SK-N-SH treated with all-trans-retinoic acid at 6 μM for 48 hours (cell line): ENCODE results near the gene SELENON.

ENCODE experiments used
- ATAC-seq: fragments of 200-7000 bp; cut with Tn5 transposase; 3 replicates; pipeline ENCODE4 v1.9.1; 2020; ENCODE audit warnings: mild to moderate bottlenecking, moderate library complexity
- ARNTL ChIP-seq: fragments of 450-650 bp; formaldehyde crosslinking; IDR thresholded peaks from 2 replicates; pipeline ENCODE4 v1.5.0; 2020; ENCODE audit warnings: low read depth, mild to moderate bottlenecking, moderate library complexity, borderline replicate concordance
- BACH2 ChIP-seq: fragments of 250-450 bp; sonication (Bioruptor Pico); IDR thresholded peaks from 2 replicates; pipeline ENCODE4 v1.9.0; 2021; ENCODE audit warnings: mild to moderate bottlenecking, borderline replicate concordance
- CSDC2 ChIP-seq: fragments of 250-450 bp; sonication (Bioruptor Pico); IDR thresholded peaks from 2 replicates; pipeline ENCODE4 v1.5.0; 2020; ENCODE audit warnings: mild to moderate bottlenecking, moderate library complexity
- ESRRG ChIP-seq: fragments of 250-450 bp; sonication (Bioruptor Pico); IDR thresholded peaks from 2 replicates; pipeline ENCODE4 v1.6.1; 2021; ENCODE audit warnings: mild to moderate bottlenecking
- GLIS3 ChIP-seq: fragments of 250-450 bp; sonication (Bioruptor Pico); IDR thresholded peaks from 2 replicates; pipeline ENCODE4 v1.5.0; 2020; ENCODE audit warnings: mild to moderate bottlenecking, moderate library complexity
- ISL1 ChIP-seq: fragments of 250-450 bp; sonication (Bioruptor Pico); IDR thresholded peaks from 2 replicates; pipeline ENCODE4 v2.1.2; 2022; ENCODE audit warnings: mild to moderate bottlenecking, moderate library complexity
- OSR1 ChIP-seq: fragments of 250-450 bp; sonication (Bioruptor Pico); IDR thresholded peaks from 2 replicates; pipeline ENCODE4 v1.8.0; 2022; ENCODE audit warnings: moderate library complexity, mild to moderate bottlenecking, inconsistent platforms
- PPARA ChIP-seq: fragments of 250-450 bp; sonication (Bioruptor Pico); IDR thresholded peaks from 2 replicates; pipeline ENCODE4 v1.5.0; 2020; ENCODE audit warnings: mild to moderate bottlenecking, borderline replicate concordance
- RARB ChIP-seq: fragments of 250-450 bp; sonication (Bioruptor Pico); IDR thresholded peaks from 2 replicates; pipeline ENCODE4 v1.8.0; 2021; ENCODE audit warnings: mild to moderate bottlenecking, moderate library complexity
- SNAI2 ChIP-seq: fragments of 250-450 bp; sonication (Bioruptor Pico); IDR thresholded peaks from 2 replicates; pipeline ENCODE4 v1.5.0; 2020; ENCODE audit warnings: mild to moderate bottlenecking, moderate library complexity
- TCF4 ChIP-seq: fragments of 250-450 bp; sonication (Bioruptor Pico); IDR thresholded peaks from 2 replicates; pipeline ENCODE4 v1.8.0; 2021; ENCODE audit warnings: mild to moderate bottlenecking, moderate library complexity, borderline replicate concordance
- TOX ChIP-seq: fragments of 250-450 bp; sonication (Bioruptor Pico); IDR thresholded peaks from 2 replicates; pipeline ENCODE4 v1.8.0; 2021; ENCODE audit warnings: mild to moderate bottlenecking, moderate library complexity, borderline replicate concordance
- ZC3H10 ChIP-seq: fragments of 250-450 bp; sonication (Bioruptor Pico); IDR thresholded peaks from 2 replicates; pipeline ENCODE4 v1.5.1; 2021; ENCODE audit warnings: mild to moderate bottlenecking, moderate library complexity
- ZFP3 ChIP-seq: fragments of 250-450 bp; sonication (Bioruptor Pico); IDR thresholded peaks from 2 replicates; pipeline ENCODE4 v1.5.0; 2020; ENCODE audit warnings: mild to moderate bottlenecking, moderate library complexity
- ZFP30 ChIP-seq: fragments of 450-650 bp; formaldehyde crosslinking; IDR thresholded peaks from 2 replicates; pipeline ENCODE4 v1.5.0; 2022; ENCODE audit warnings: mild to moderate bottlenecking, moderate library complexity
- ZNF565 ChIP-seq: fragments of 450-650 bp; formaldehyde crosslinking; conservative IDR thresholded peaks from 2 replicates; pipeline ENCODE4 v1.5.0; 2020; ENCODE audit warnings: low read depth, mild to moderate bottlenecking, moderate library complexity
- ZNF70 ChIP-seq: fragments of 450-650 bp; formaldehyde crosslinking; IDR thresholded peaks from 2 replicates; pipeline ENCODE4 v1.5.0; 2020; ENCODE audit warnings: mild to moderate bottlenecking, moderate library complexity
- ZNF8 ChIP-seq: fragments of 450-650 bp; formaldehyde crosslinking; IDR thresholded peaks from 2 replicates; pipeline ENCODE4 v1.5.0; 2020; ENCODE audit warnings: mild to moderate bottlenecking, moderate library complexity
- TF ChIP-seq, protein P1 (sequence below): fragments of 250-450 bp; sonication (Bioruptor Pico); IDR thresholded peaks from 2 replicates; pipeline ENCODE4 v1.8.0; 2021; ENCODE audit warnings: low read depth, mild to moderate bottlenecking, moderate library complexity, borderline replicate concordance
- TF ChIP-seq, protein P2 (sequence below): fragments of 250-450 bp; sonication (Bioruptor Pico); IDR thresholded peaks from 2 replicates; pipeline ENCODE4 v1.8.0; 2020; ENCODE audit warnings: mild to moderate bottlenecking, moderate library complexity, borderline replicate concordance
- TF ChIP-seq, protein P3 (sequence below): fragments of 250-450 bp; sonication (Bioruptor Pico); IDR thresholded peaks from 2 replicates; pipeline ENCODE4 v1.5.1; 2020; ENCODE audit warnings: low read depth, mild to moderate bottlenecking, moderate library complexity
- TF ChIP-seq, protein P4 (sequence below): fragments of 250-450 bp; sonication (Bioruptor Pico); IDR thresholded peaks from 2 replicates; pipeline ENCODE4 v1.5.1; 2021; ENCODE audit warnings: mild to moderate bottlenecking, moderate library complexity
- TF ChIP-seq, protein P5 (sequence below): fragments of 250-450 bp; sonication (Bioruptor Pico); IDR thresholded peaks from 2 replicates; pipeline ENCODE4 v1.5.0; 2020; ENCODE audit warnings: mild to moderate bottlenecking, moderate library complexity

Gene SELENON

DNA sequence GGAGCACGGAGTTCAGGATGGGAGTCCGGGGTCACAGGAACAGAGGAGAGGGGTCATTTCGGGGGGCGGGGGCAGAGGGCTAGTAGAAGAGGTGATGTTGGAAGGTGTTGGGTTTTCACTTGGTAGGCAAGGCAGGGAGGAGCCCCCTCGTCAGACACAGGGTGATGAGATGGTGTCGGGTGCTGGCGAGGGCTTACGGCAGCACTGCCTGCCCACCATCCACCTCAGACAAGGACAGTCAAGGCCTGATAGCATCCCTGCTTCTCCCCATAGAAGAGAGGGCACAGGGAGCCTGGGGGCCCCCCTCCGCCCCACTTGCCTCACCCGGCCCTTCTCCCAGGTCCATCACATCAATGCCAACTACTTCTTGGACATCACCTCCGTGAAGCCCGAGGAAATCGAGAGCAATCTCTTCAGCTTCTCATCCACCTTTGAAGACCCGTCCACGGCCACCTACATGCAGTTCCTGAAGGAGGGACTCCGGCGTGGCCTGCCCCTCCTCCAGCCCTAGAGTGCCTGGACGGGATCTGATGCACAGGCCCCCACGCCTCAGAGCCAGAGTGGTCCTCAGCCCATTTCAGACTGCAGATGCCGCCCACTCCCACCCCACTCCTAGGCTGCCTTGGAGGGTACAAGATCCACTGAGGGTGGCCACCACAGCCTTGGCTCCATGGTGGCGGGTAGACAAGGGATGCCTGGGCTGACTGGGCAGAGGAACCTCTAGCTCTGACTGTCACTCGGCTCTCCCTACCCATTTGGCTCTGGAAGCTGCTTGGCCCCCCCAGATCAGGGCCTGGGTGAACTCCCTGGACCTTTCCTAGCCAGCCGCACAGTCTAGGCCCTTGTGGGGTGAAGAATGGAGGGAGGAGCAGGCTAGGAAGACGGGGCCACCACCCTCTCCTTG, 15.5 kb downstream of the SELENON start:
- ATAC-seq = no peak
- TF ChIP-seq ZFP30 (CRISPR knock-in tag) = no peak
- TF ChIP-seq GLIS3 (CRISPR knock-in tag) = no peak
- no peak for TF ChIP-seq ZNF8 (CRISPR knock-in tag)
- TF ChIP-seq PPARA = no peak
- TF ChIP-seq TCF4 = no peak
- TF ChIP-seq RARB (CRISPR knock-in tag) = no peak
- TF ChIP-seq, protein P1, sequence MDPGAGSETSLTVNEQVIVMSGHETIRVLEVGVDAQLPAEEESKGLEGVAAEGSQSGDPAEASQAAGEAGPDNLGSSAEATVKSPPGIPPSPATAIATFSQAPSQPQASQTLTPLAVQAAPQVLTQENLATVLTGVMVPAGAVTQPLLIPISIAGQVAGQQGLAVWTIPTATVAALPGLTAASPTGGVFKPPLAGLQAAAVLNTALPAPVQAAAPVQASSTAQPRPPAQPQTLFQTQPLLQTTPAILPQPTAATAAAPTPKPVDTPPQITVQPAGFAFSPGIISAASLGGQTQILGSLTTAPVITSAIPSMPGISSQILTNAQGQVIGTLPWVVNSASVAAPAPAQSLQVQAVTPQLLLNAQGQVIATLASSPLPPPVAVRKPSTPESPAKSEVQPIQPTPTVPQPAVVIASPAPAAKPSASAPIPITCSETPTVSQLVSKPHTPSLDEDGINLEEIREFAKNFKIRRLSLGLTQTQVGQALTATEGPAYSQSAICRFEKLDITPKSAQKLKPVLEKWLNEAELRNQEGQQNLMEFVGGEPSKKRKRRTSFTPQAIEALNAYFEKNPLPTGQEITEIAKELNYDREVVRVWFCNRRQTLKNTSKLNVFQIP (CRISPR knock-in tag) = no peak
- no peak for TF ChIP-seq ZC3H10 (CRISPR knock-in tag)
- TF ChIP-seq, protein P2, sequence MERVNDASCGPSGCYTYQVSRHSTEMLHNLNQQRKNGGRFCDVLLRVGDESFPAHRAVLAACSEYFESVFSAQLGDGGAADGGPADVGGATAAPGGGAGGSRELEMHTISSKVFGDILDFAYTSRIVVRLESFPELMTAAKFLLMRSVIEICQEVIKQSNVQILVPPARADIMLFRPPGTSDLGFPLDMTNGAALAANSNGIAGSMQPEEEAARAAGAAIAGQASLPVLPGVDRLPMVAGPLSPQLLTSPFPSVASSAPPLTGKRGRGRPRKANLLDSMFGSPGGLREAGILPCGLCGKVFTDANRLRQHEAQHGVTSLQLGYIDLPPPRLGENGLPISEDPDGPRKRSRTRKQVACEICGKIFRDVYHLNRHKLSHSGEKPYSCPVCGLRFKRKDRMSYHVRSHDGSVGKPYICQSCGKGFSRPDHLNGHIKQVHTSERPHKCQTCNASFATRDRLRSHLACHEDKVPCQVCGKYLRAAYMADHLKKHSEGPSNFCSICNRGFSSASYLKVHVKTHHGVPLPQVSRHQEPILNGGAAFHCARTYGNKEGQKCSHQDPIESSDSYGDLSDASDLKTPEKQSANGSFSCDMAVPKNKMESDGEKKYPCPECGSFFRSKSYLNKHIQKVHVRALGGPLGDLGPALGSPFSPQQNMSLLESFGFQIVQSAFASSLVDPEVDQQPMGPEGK (CRISPR knock-in tag) = no peak
- TF ChIP-seq, protein P3, sequence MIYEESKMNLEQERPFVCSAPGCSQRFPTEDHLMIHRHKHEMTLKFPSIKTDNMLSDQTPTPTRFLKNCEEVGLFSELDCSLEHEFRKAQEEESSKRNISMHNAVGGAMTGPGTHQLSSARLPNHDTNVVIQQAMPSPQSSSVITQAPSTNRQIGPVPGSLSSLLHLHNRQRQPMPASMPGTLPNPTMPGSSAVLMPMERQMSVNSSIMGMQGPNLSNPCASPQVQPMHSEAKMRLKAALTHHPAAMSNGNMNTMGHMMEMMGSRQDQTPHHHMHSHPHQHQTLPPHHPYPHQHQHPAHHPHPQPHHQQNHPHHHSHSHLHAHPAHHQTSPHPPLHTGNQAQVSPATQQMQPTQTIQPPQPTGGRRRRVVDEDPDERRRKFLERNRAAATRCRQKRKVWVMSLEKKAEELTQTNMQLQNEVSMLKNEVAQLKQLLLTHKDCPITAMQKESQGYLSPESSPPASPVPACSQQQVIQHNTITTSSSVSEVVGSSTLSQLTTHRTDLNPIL (CRISPR knock-in tag) = no peak
- TF ChIP-seq ISL1 (CRISPR knock-in tag) = no peak
- TF ChIP-seq, protein P4, sequence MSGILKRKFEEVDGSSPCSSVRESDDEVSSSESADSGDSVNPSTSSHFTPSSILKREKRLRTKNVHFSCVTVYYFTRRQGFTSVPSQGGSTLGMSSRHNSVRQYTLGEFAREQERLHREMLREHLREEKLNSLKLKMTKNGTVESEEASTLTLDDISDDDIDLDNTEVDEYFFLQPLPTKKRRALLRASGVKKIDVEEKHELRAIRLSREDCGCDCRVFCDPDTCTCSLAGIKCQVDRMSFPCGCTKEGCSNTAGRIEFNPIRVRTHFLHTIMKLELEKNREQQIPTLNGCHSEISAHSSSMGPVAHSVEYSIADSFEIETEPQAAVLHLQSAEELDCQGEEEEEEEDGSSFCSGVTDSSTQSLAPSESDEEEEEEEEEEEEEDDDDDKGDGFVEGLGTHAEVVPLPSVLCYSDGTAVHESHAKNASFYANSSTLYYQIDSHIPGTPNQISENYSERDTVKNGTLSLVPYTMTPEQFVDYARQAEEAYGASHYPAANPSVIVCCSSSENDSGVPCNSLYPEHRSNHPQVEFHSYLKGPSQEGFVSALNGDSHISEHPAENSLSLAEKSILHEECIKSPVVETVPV (CRISPR knock-in tag) = no peak
- no peak for TF ChIP-seq ZFP3 (CRISPR knock-in tag)
- TF ChIP-seq ESRRG (CRISPR knock-in tag) = no peak
- TF ChIP-seq ZNF70 (CRISPR knock-in tag) = no peak
- TF ChIP-seq CSDC2 = no peak

DNA sequence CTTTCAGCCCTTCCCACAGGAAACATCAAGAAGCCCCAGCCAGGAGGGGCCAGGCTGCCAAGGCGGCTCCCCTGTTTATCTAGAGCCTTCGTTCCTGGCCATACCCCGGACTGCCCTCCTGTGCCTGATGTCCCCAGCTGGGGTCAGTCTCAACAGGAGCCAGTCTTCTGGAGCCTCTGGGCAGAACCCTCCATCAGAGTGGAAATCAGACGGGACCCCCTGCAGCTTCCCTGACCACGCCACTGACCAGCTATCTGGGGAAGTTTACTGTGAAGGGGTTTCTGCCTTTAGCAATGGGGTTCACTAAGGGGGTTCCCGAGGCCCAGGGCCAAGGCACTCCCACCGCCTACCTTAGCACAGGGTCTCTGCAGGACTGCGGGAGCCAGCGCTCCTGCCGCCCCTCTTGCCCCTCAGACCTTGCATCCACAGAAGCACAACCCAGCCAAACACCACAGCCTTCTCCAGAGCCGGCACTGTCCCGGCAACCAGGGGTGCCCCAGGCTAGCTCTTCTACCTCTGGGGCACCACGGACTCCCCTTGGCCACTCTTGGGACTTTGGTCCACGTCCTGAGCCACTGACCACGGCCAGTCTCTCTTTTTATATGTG, 16.2 kb downstream of the SELENON start:
- TF ChIP-seq SNAI2 (CRISPR knock-in tag) (no peak), BACH2 (CRISPR knock-in tag) (no peak), GLIS3 (CRISPR knock-in tag) (no peak), ZFP30 (CRISPR knock-in tag) (no peak), ZNF565 (CRISPR knock-in tag) (no peak), ARNTL (no peak), ZNF8 (CRISPR knock-in tag) (no peak), TOX (CRISPR knock-in tag) (no peak), ESRRG (CRISPR knock-in tag) (no peak), OSR1 (CRISPR knock-in tag) (no peak), ZNF70 (CRISPR knock-in tag) (no peak), ZC3H10 (CRISPR knock-in tag) (no peak), TCF4 (no peak), ISL1 (CRISPR knock-in tag) (no peak), CSDC2 (no peak), PPARA (no peak)
- TF ChIP-seq, protein P4 (CRISPR knock-in tag) = no peak
- TF ChIP-seq, protein P2 (CRISPR knock-in tag) = no peak
- TF ChIP-seq, protein P3 (CRISPR knock-in tag) = no peak
- TF ChIP-seq, protein P5, sequence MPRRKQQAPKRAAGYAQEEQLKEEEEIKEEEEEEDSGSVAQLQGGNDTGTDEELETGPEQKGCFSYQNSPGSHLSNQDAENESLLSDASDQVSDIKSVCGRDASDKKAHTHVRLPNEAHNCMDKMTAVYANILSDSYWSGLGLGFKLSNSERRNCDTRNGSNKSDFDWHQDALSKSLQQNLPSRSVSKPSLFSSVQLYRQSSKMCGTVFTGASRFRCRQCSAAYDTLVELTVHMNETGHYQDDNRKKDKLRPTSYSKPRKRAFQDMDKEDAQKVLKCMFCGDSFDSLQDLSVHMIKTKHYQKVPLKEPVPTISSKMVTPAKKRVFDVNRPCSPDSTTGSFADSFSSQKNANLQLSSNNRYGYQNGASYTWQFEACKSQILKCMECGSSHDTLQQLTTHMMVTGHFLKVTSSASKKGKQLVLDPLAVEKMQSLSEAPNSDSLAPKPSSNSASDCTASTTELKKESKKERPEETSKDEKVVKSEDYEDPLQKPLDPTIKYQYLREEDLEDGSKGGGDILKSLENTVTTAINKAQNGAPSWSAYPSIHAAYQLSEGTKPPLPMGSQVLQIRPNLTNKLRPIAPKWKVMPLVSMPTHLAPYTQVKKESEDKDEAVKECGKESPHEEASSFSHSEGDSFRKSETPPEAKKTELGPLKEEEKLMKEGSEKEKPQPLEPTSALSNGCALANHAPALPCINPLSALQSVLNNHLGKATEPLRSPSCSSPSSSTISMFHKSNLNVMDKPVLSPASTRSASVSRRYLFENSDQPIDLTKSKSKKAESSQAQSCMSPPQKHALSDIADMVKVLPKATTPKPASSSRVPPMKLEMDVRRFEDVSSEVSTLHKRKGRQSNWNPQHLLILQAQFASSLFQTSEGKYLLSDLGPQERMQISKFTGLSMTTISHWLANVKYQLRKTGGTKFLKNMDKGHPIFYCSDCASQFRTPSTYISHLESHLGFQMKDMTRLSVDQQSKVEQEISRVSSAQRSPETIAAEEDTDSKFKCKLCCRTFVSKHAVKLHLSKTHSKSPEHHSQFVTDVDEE = no peak
- ATAC-seq = no peak
